Gastrocnemius medialis (tissue), 4 donors: ENCODE data around the gene ABCB8. TPM values are rescaled to one million over a fixed set of nuclear protein-coding genes. Genes with fewer than 3 reads are reported as not detected.

ENCODE experiments used
- ATAC-seq, 2 donors: fragments of 150-250 bp; one replicate each; pipeline ENCODE4 v1.9.1; 2016
- DNase-seq, 2 donors: peaks; one replicate each; pipeline ENCODE4 v3.0.0-alpha.2; 2019
- H3K27ac ChIP-seq, 4 donors: fragments of 200-600 bp; sonication (generic); 1 replicate in 1 of 4; 2 replicates in 3 of 4; pipeline ENCODE4 v1.5.1; 2016 to 2018; ENCODE audit warnings: mild to moderate bottlenecking in 2 of 4, moderate library complexity in 1 of 4
- H3K27me3 ChIP-seq, 3 donors: fragments of 200-600 bp; sonication (generic) in 2 of 3; 1 replicate in 1 of 3; 2 replicates in 2 of 3; pipeline versions ENCODE4 v1.5.1 to v1.6.0; 2016 to 2019; ENCODE audit warnings: mild to moderate bottlenecking in 1 of 3, moderate library complexity in 1 of 3
- H3K36me3 ChIP-seq, 2 donors: fragments of 200-600 bp; sonication (generic) in 1 of 2; one replicate each; pipeline ENCODE4 v1.5.1; 2017 to 2018
- H3K4me1 ChIP-seq, 2 donors: fragments of 200-600 bp; sonication (generic) in 1 of 2; one replicate each; pipeline ENCODE4 v1.5.1; 2016 to 2017; ENCODE audit warnings: mild to moderate bottlenecking in 2 of 2
- H3K4me3 ChIP-seq, 4 donors: fragments of 200-600 bp; sonication (generic) in 3 of 4; 1 replicate in 1 of 4; 2 replicates in 3 of 4; pipeline ENCODE4 v1.5.1; 2016 to 2019; ENCODE audit warnings: mild to moderate bottlenecking in 2 of 4
- H3K9me3 ChIP-seq, 3 donors: fragments of 200-600 bp; sonication (generic) in 2 of 3; 1 replicate in 1 of 3; 2 replicates in 2 of 3; pipeline ENCODE4 v1.5.1; 2016 to 2019
- CTCF ChIP-seq, 5 experiments: fragments of 450-650 bp in 3 of 5; fragments of 200-600 bp in 2 of 5; sonication (generic) in 2 of 5; IDR thresholded peaks in 4 of 5; conservative IDR thresholded peaks in 1 of 5; 1 replicate in 4 of 5; 2 replicates in 1 of 5; pipeline ENCODE4 v1.5.1; 2016 to 2019; ENCODE audit warnings: antibody characterized with exemption in 5 of 5, mild to moderate bottlenecking in 3 of 5, moderate library complexity in 3 of 5
- POLR2A ChIP-seq, 2 donors: fragments of 450-650 bp; IDR thresholded peaks; one replicate each; pipeline ENCODE4 v1.6.1; 2017; ENCODE audit warnings: antibody characterized with exemption in 2 of 2, mild to moderate bottlenecking in 2 of 2, moderate library complexity in 2 of 2
- in situ Hi-C, 4 donors: fragments of 200-750 bp; cut with MboI; loops; one replicate each; pipeline versions ENCODE4 v1.15.0 to v1.8.0; 2017; ENCODE audit warnings: low sequenced_read_pairs in 4 of 4
- intact Hi-C: fragments of 100-400 bp; cut with DNase I; formaldehyde crosslinking; loops from one replicate; pipeline ENCODE4 v1.15.1; 2023; ENCODE audit warnings: low total_unique reads
- total RNA-seq, 4 donors: library from RNA; depleted of rRNA; stranded (reverse); fragments of >200 nt; gene quantifications; one replicate each; pipeline versions ENCODE4 v1.1.0 to v1.2.3, GENCODE V29; 2016

Gene ABCB8
- total RNA-seq, 4 donors from 2014 or later: 10.4 to 25.7 (median 16.2) TPM

GRCh38 chr7:151064454-151064853 lies 36.2 kb downstream of the ABCB8 start:
- Histone ChIP-seq H3K9me3 (no peaks in the 10 kb centered on the region), H3K4me1 (peaks cover 8 to 27% of the 10 kb centered on the region in 2 donors), H3K36me3 (peaks cover 0 to 43% of the 10 kb centered on the region in 2 donors), H3K27me3 (no peaks in the 10 kb centered on the region), H3K27ac (no peak overlapping the region), H3K4me3 (no peak overlapping the region)
- ATAC-seq: no peak
- no peak for DNase-seq
- TF ChIP-seq CTCF (IDR thresholded peaks at IDR 0.05 in 4 of 5, conservative IDR thresholded peaks at IDR 0.05 in 1 of 5): no peak
- no peak for TF ChIP-seq POLR2A (IDR thresholded peaks at IDR 0.05)
- in situ Hi-C loops: no loop called here
- intact Hi-C loops: no loop called here

GRCh38 chr7:151064993-151065392 lies 36.7 kb downstream of the ABCB8 start:
- no peak overlapping the region for H3K27ac ChIP-seq
- TF ChIP-seq POLR2A (IDR thresholded peaks at IDR 0.05) (no peak), CTCF (IDR thresholded peaks at IDR 0.05 in 4 of 5, conservative IDR thresholded peaks at IDR 0.05 in 1 of 5) (no peak)
- in situ Hi-C loops (no loop called here), intact Hi-C loops (no loop called here)
- no peak overlapping the region for H3K4me3 ChIP-seq
- peaks cover 8 to 26% of the 10 kb centered on the region in 2 donors for H3K4me1 ChIP-seq
- H3K9me3 ChIP-seq: no peaks in the 10 kb centered on the region
- no peaks in the 10 kb centered on the region for H3K27me3 ChIP-seq
- DNase-seq (no peak), ATAC-seq (no peak)
- H3K36me3 ChIP-seq: peaks cover 0 to 49% of the 10 kb centered on the region in 2 donors

- H3K4me1 ChIP-seq: peaks cover 4 to 20% of the 10 kb centered on the region in 2 donors
- H3K27ac ChIP-seq: no peak overlapping the region
- no peak for DNase-seq
- intact Hi-C loops: no loop called here
- no peak for ATAC-seq
- in situ Hi-C loops: no loop called here
- H3K27me3 ChIP-seq: no peaks in the 10 kb centered on the region
- no peak overlapping the region for H3K4me3 ChIP-seq
- no peak for TF ChIP-seq CTCF (IDR thresholded peaks at IDR 0.05 in 4 of 5, conservative IDR thresholded peaks at IDR 0.05 in 1 of 5)
- no peaks in the 10 kb centered on the region for H3K9me3 ChIP-seq
- H3K36me3 ChIP-seq: peaks cover 0 to 54% of the 10 kb centered on the region in 2 donors
Measured at GRCh38 chr7:151065516-151065915, 37.3 kb downstream of the ABCB8 start.

GRCh38 chr7:151066273-151066974 lies 38.2 kb downstream of the ABCB8 start:
- Histone ChIP-seq H3K4me3 (no peak overlapping the region), H3K27ac (no peak overlapping the region), H3K36me3 (peaks cover 0 to 63% of the 10 kb centered on the region in 2 donors), H3K4me1 (peaks cover 0 to 12% of the 10 kb centered on the region in 2 donors), H3K27me3 (no peaks in the 10 kb centered on the region), H3K9me3 (no peaks in the 10 kb centered on the region)
- intact Hi-C loops (no loop called here), in situ Hi-C loops (no loop called here)
- ATAC-seq (no peak), DNase-seq (no peak)
- no peak for TF ChIP-seq CTCF (IDR thresholded peaks at IDR 0.05 in 4 of 5, conservative IDR thresholded peaks at IDR 0.05 in 1 of 5)
- no peak for TF ChIP-seq POLR2A (IDR thresholded peaks at IDR 0.05)
